Left colon (tissue), 2 donors: Measurements from ENCODE around the gene SERPINA12. TPM values are rescaled to one million over a fixed set of nuclear protein-coding genes. Genes with fewer than 3 reads are reported as not detected.

Source experiments
- ATAC-seq: fragments of 200-7000 bp; cut with Tn5 transposase; one replicate; pipeline ENCODE4 v1.9.1; 2020; ENCODE audit warnings: mild to moderate bottlenecking, moderate library complexity
- DNase-seq, 2 donors: peaks; one replicate each; pipeline ENCODE4 v3.0.0-alpha.2; 2020
- intact Hi-C, 2 donors: fragments of 100-400 bp; cut with DNase I in 1 of 2; cut with micrococcal nuclease in 1 of 2; formaldehyde crosslinking; loops; one replicate each; pipeline versions ENCODE4 v1.11.2 to v1.14.0; 2022; cut with DNase I, micrococcal nuclease
- total RNA-seq, 2 donors: library from RNA; stranded (reverse); fragmentation: NEBNext Ultra II Directional; extraction: Animal tissue kit (Norgen Biotek cat#: 25700); gene quantifications; one replicate each; pipeline ENCODE4 v1.2.1, GENCODE V29; 2021
- donor health status: DM: no; HTN: no; CAD: no.
- donor health status: DM: yes; HTN: yes; CAD: no.

SERPINA12 gene
- total RNA-seq, 2 donors from 2014 or later: not detected

GRCh38 chr14:94472842-94473241, 36.4 kb downstream of the SERPINA12 start:
- intact Hi-C loops: no loop called here
- no peak for ATAC-seq
- no peak for DNase-seq

- ATAC-seq (no peak), DNase-seq (no peak)
Measured at GRCh38 chr14:94471045-94471444, 38.2 kb downstream of the SERPINA12 start.

GRCh38 chr14:94470311-94470710, 39.0 kb downstream of the SERPINA12 start:
- DNase-seq (no peak), ATAC-seq (no peak)
- intact Hi-C loops: no loop called here

More at GRCh38 chr14:94471045-94471444, 38.2 kb downstream of the SERPINA12 start:
- intact Hi-C loops: no loop called here

GRCh38 chr14:94469261-94469660, 40.0 kb downstream of the SERPINA12 start:
- no peak for ATAC-seq
- DNase-seq: no peak
- intact Hi-C loops: no loop called here

GRCh38 chr14:94467728-94468520, 41.3 kb downstream of the SERPINA12 start:
- intact Hi-C loops: no loop called here
- no peak for ATAC-seq
- DNase-seq: no peak

- no peak for ATAC-seq
- no peak for DNase-seq
- intact Hi-C loops: no loop called here
Measured at GRCh38 chr14:94466706-94467370, 42.4 kb downstream of the SERPINA12 start.

- no peak for ATAC-seq
- DNase-seq: no peak
- intact Hi-C loops: no loop called here
Measured at GRCh38 chr14:94465042-94465441, 44.2 kb downstream of the SERPINA12 start.

- ATAC-seq (no peak), DNase-seq (no peak)
- intact Hi-C loops: no loop called here
Measured at GRCh38 chr14:94464290-94464689, 45.0 kb downstream of the SERPINA12 start.

- DNase-seq (no peak), ATAC-seq (no peak)
- intact Hi-C loops: no loop called here
Measured at GRCh38 chr14:94462763-94463572, 46.3 kb downstream of the SERPINA12 start.

- intact Hi-C loops: no loop called here
- no peak for DNase-seq
- ATAC-seq: no peak
Measured at GRCh38 chr14:94462219-94462551, 47.1 kb downstream of the SERPINA12 start.

- ATAC-seq (no peak), DNase-seq (no peak)
- intact Hi-C loops: no loop called here
Measured at GRCh38 chr14:94461526-94462218, 47.6 kb downstream of the SERPINA12 start.

- no peak for ATAC-seq
- DNase-seq: no peak
Measured at GRCh38 chr14:94460631-94461416, 48.4 kb downstream of the SERPINA12 start.

GRCh38 chr14:94458558-94459205, 50.6 kb downstream of the SERPINA12 start:
- no peak for ATAC-seq
- intact Hi-C loops: no loop called here
- no peak for DNase-seq

More at GRCh38 chr14:94460631-94461416, 48.4 kb downstream of the SERPINA12 start:
- intact Hi-C loops: no loop called here

- ATAC-seq: no peak
- no peak for DNase-seq
- intact Hi-C loops: no loop called here
Measured at GRCh38 chr14:94458096-94458495, 51.2 kb downstream of the SERPINA12 start.

GRCh38 chr14:94455928-94456327, 53.3 kb downstream of the SERPINA12 start:
- DNase-seq (no peak), ATAC-seq (no peak)
- intact Hi-C loops: no loop called here

- ATAC-seq (no peak), DNase-seq (no peak)
- intact Hi-C loops: no loop called here
Measured at GRCh38 chr14:94451826-94452225, 57.4 kb downstream of the SERPINA12 start.

GRCh38 chr14:94451091-94451771, 58.0 kb downstream of the SERPINA12 start:
- DNase-seq (no peak), ATAC-seq (no peak)
- intact Hi-C loops: no loop called here
